Muscle layer of duodenum (tissue), 2 donors: Measurements from ENCODE around the gene IFRD2.

Source experiments
- H3K27ac ChIP-seq: one replicate; pipeline ENCODE4 v1.7.0; 2013; ENCODE audit warnings: mild to moderate bottlenecking, low read length
- H3K27me3 ChIP-seq: one replicate; pipeline ENCODE4 v1.7.0; 2013; ENCODE audit warnings: low read depth, mild to moderate bottlenecking, control low read depth, low read length
- H3K36me3 ChIP-seq, 2 donors: one replicate each; pipeline ENCODE4 v1.7.0; 2013; ENCODE audit warnings: low read length in 2 of 2, control low read depth in 1 of 2, mild to moderate bottlenecking in 1 of 2; ENCODE audit not compliant: insufficient read depth in 2 of 2, control insufficient read depth in 1 of 2
- H3K4me1 ChIP-seq, 2 donors: one replicate each; pipeline ENCODE4 v1.7.0; 2013; ENCODE audit warnings: low read length in 2 of 2, mild to moderate bottlenecking in 2 of 2, control low read depth in 1 of 2, moderate library complexity in 1 of 2; ENCODE audit not compliant: insufficient read depth in 2 of 2, control insufficient read depth in 1 of 2
- H3K4me3 ChIP-seq, 2 donors: one replicate each; pipeline ENCODE4 v1.7.0; 2013; ENCODE audit warnings: low read length in 2 of 2, low read depth in 1 of 2, mild to moderate bottlenecking in 1 of 2
- H3K9me3 ChIP-seq, 2 donors: one replicate each; pipeline ENCODE4 v1.7.0; 2013; ENCODE audit warnings: low read length in 2 of 2, control low read depth in 1 of 2, mild to moderate bottlenecking in 1 of 2; ENCODE audit not compliant: control insufficient read depth in 1 of 2
- donor health status: healthy.

Gene IFRD2

GRCh38 chr3:50241713-50242380, 50.4 kb downstream of the IFRD2 start:
- no peaks in the 10 kb centered on the region for H3K9me3 ChIP-seq
- no peaks in the 10 kb centered on the region for H3K27me3 ChIP-seq
- H3K4me1 ChIP-seq, result peaks cover 39 to 82% of the 10 kb centered on the region in 2 donors
- H3K27ac ChIP-seq, result peak overlapping the region; percentile 77
- peaks cover 0 to 5% of the 10 kb centered on the region in 2 donors for H3K36me3 ChIP-seq
- no peak overlapping the region for H3K4me3 ChIP-seq

- Histone ChIP-seq H3K27ac (peak overlapping the region; percentile 60), H3K9me3 (no peaks in the 10 kb centered on the region), H3K27me3 (no peaks in the 10 kb centered on the region), H3K4me1 (peaks cover 39 to 76% of the 10 kb centered on the region in 2 donors), H3K4me3 (no peak overlapping the region), H3K36me3 (peaks cover 0 to 5% of the 10 kb centered on the region in 2 donors)
Measured at GRCh38 chr3:50241163-50241562, 51.1 kb downstream of the IFRD2 start.

- no peaks in the 10 kb centered on the region for H3K9me3 ChIP-seq
- peak overlapping the region; percentile 75 for H3K27ac ChIP-seq
- H3K36me3 ChIP-seq, result peaks cover 0 to 5% of the 10 kb centered on the region in 2 donors
- H3K4me1 ChIP-seq, result peaks cover 32 to 63% of the 10 kb centered on the region in 2 donors
- no peak overlapping the region for H3K4me3 ChIP-seq
- H3K27me3 ChIP-seq, result no peaks in the 10 kb centered on the region
Measured at GRCh38 chr3:50239649-50240048, 52.6 kb downstream of the IFRD2 start.

- Histone ChIP-seq H3K36me3 (peaks cover 0 to 4% of the 10 kb centered on the region in 2 donors), H3K27ac (peak overlapping the region; percentile 75), H3K9me3 (no peaks in the 10 kb centered on the region), H3K4me1 (peaks cover 32 to 58% of the 10 kb centered on the region in 2 donors), H3K27me3 (no peaks in the 10 kb centered on the region), H3K4me3 (peak overlapping the region; percentile 78 to 96)
Measured at GRCh38 chr3:50238549-50239026, 53.6 kb downstream of the IFRD2 start.

GRCh38 chr3:50237754-50238548, 54.3 kb downstream of the IFRD2 start:
- Histone ChIP-seq H3K27ac (peak overlapping the region; percentile 75), H3K4me3 (peak overlapping the region; percentile 78 to 96), H3K9me3 (no peaks in the 10 kb centered on the region), H3K4me1 (peaks cover 31 to 56% of the 10 kb centered on the region in 2 donors), H3K27me3 (no peaks in the 10 kb centered on the region), H3K36me3 (no peaks in the 10 kb centered on the region)
